ENCODE results near the gene ERVFRD-1.

ERVFRD-1 gene, protein sequence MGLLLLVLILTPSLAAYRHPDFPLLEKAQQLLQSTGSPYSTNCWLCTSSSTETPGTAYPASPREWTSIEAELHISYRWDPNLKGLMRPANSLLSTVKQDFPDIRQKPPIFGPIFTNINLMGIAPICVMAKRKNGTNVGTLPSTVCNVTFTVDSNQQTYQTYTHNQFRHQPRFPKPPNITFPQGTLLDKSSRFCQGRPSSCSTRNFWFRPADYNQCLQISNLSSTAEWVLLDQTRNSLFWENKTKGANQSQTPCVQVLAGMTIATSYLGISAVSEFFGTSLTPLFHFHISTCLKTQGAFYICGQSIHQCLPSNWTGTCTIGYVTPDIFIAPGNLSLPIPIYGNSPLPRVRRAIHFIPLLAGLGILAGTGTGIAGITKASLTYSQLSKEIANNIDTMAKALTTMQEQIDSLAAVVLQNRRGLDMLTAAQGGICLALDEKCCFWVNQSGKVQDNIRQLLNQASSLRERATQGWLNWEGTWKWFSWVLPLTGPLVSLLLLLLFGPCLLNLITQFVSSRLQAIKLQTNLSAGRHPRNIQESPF

DNA sequence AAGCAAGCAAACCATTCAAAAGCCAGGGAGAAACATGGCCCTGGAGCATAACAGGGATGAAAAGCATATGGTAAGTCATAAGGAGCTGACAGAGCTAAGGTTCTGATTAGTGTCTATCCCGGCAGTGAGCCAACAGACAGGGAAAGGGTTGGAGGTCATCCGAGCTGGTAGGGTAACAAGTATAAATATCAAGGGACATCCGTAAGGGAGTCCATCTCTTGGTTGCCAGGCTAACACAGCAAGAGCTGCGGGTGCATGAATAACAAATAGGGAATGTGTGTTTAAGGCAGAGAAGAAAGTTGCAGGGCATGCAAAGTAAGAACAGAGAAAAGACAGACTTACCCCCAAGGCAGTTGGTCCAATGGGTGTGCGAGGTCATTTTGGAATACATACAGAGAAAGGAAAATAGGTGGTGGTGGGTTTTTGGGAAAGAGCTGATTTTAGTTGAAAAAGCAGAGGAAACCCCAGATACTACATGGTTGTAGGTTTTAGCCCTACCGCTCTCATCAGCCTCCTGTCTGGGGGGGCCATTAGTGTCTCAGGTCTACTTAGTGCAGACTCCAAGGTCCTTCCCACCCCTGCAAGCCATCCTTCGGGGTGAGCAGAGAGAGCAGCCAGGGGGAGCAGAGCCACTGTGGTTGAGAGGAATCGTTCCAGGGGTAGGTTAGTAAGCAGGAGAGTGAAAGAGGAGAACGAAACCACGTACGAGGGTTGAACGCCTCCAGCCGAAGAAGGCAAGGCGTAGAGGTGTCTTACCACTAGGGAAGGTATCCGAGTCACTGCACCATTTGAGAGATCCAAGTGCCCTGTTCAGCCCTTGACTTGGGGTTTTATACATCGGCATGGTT lies at the start of gene ERVFRD-1:
ERVFRD-1 (minus strand) TSS at position 805 of the 848 bp plus-strand sequence. CDS start 6,415 bp downstream, outside the sequence.
- FAIRE-seq = no peak
- DNase-seq (ENCODE audit: low spot score) = no peak

DNA sequence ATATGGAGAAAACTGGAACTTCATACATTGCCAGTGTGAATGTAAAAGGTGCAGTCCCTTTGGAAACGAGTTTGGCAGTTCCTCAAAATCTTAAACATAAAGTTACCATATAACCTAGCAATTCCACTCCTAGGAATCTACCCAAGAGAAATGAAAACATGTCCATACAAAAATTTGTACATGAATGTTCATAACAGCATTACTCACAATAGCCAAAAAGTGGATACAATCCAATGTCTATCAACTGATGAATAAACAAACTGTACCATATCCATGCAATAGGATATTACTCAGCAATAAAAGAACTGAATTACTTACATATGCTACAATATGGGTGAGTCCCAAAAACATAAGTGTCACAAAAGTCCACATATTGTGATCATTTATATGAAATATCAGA lies 48.7 kb upstream of the ERVFRD-1 start:
- DNase-seq (ENCODE audit: low spot score) (no peak), FAIRE-seq (no peak)

- no peak for FAIRE-seq
- no peak for DNase-seq (ENCODE audit: low spot score)
These were observed 44.1 kb upstream of the ERVFRD-1 start for GRCh38 chr6:11155589-11155988.

DNA sequence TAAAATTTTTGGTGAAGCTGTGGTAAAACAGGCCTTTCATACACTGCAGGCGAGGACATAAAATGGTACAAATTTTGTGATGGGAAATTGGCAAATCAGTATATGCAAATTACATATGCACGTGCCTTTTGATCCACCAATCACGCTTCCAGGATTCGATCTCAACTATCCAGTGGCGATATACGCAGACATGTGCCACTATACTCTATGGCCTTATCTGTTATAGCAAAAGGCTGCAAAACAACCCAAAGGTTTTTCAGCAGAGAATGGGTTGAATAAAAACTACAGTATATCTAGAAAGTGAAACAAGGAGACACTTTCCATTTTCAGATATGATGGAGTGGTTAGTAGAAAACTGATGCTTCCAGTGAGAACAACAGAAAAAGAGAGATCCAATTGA lies 41.9 kb upstream of the ERVFRD-1 start:
- DNase-seq (ENCODE audit: low spot score) (no peak), FAIRE-seq (no peak)

- DNase-seq (ENCODE audit: low spot score) (no peak), FAIRE-seq (no peak)
These were observed 41.1 kb upstream of the ERVFRD-1 start for GRCh38 chr6:11152581-11152980.

GRCh38 chr6:11151488-11151887 lies 40.0 kb upstream of the ERVFRD-1 start:
- FAIRE-seq (no peak), DNase-seq (ENCODE audit: low spot score) (no peak)

DNA sequence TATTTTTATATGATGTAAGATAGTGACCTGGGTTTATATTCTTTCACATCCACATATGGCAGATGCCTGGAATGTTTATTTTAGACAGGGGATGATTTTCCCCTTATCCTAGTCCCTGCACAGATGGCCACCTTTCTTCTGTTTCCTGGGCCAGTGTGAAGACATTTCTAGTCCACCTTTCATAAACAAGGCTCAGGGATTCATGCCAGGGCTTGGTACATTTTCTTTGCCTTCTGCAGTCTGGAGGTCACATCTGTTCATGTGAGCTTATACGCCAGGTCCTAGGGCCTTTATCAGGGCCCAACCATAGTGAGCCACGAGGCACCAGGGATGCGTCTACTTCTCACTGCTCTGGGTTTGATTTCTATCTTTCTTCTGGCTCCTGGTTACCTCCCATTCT lies 38.0 kb upstream of the ERVFRD-1 start:
- DNase-seq (ENCODE audit: low spot score) (no peak), FAIRE-seq (no peak)

DNA sequence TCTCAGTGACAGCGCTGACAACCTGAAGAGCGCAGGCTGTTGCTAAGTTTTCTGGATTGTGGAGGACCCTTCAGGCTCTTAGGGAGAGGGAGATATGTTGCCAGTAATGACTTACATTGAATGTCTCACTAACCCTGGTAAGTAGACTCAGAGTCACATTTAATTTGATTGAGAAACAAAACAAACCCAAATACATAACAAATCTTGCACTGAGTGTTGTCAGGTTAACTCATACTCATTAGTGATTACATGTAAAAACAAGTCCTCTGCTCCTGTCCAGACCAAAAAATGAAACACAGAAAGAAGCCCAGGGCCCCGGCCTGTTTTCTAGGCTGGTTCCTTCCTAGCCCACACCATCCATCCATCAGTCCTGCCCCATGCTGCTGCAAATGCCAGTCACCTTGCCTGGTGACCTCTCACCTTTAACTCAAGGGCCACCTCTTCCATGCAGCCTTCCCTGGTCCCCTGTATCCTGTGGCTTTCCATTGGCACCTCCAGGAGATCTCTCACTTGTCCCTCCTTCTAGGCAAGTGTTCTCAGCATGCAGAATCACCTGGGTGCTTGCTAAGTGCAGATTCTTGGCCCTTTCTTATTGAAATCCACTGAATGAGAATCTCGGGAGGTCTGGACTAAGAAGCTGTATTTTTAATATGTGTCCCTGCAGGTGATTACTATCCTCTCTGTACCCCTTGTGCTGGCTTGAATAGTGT lies 34.7 kb upstream of the ERVFRD-1 start:
- DNase-seq (ENCODE audit: low spot score) (no peak), FAIRE-seq (no peak)

DNA sequence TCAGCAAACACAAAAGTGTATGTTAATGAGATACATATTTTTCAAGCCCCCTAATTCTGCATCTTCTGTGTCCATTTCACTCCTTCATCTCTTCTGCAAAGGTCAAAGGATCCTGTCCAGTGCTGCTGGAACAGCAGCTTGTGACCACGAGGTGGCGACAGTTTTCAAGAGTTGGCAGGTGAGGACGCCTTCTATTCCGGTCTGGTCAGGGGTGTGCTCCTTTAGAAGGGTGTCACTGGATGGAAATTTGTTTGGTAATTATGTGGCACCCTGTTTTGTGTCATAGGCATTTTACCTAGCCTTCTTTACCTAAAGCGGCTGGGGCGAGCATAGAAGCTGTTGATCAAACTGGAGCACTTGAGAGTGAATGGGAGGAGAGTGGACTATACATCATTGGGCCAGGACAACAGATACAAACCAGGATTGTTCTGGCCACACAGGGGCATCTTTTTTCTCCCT lies 32.9 kb upstream of the ERVFRD-1 start:
- FAIRE-seq (no peak), DNase-seq (ENCODE audit: low spot score) (peak; percentile 78)

DNA sequence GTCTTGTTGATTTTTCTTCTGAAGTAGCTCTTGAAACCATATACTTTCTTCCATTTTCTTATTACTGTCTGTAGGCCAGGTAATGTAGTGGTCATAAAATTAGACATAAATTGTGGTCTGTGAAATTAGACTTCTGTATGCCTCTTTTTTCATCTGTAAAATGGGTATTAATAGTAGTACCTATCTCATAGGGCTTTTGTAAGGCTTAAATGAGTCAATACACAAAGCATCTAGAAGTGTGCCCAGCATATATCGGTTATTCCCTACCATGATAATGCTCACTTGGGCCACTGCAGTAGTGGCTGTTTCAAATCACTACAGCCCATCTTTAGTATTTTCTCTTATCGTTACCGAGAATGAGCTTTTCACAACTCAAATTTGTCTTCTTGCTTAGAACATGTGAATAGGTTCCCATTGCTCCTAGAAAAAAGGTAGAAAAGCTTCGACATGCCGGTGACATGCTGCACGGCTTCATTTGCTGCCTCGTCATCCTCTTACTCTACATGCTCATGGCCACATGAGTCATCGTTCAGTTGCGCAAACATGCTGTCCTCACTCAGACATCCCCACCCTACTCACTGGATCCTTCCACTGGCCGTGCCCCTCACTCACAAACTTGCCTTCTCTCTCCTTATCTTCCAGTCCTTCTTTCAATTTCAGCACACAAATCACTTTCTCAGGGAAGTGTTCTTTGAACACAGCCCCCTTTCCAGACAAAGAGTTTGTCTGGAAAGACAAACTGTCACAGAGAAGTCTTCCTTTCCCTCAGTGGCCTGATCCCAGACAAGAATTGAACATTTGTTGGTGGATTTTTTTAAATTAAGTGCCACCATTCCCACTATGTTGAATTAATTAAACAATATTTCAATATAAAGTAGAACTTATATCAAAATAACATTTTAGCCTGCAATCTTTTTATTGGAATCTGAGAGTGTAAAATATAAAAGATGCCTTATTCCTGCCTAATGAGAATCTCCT lies 32.2 kb upstream of the ERVFRD-1 start:
- FAIRE-seq (no peak), DNase-seq (ENCODE audit: low spot score) (peak; percentile 84)

DNA sequence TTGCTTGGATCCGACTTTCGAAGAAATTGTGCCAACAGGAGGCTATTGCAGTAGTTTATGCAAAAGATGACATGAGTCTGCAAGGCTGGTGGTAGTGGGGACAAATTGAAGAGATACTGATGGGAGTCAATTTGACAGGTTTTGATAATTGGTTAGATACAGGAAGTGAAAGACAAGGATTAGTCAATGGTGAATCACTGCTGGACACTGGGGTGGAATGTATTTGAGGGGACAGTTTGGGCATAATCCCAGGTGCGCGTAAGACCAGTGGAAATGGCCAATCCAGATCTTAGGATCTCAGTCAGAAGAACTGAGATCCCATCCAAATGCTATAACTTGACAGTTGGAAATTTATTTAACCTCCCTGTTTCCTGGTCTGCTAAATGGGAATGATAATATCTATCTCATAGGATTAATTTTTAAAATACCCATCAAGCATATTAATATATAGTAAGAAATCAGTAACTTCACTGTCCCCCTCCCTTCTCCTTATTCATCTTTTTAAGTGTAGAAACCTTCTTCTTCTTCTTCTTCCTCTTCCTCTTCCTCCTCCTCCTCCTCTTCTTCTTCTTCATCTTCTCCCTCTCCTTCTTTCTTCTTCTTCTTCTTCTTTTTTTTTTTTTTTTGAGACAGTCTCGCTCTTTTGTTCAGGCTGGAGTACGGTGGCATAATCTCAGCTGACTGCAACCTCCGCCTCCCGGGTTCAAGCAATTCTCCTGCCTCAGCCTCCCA lies 30.9 kb upstream of the ERVFRD-1 start:
- DNase-seq (ENCODE audit: low spot score) = no peak
- FAIRE-seq = no peak

- no peak for FAIRE-seq
These were observed 29.8 kb upstream of the ERVFRD-1 start for GRCh38 chr6:11141295-11141694.

DNA sequence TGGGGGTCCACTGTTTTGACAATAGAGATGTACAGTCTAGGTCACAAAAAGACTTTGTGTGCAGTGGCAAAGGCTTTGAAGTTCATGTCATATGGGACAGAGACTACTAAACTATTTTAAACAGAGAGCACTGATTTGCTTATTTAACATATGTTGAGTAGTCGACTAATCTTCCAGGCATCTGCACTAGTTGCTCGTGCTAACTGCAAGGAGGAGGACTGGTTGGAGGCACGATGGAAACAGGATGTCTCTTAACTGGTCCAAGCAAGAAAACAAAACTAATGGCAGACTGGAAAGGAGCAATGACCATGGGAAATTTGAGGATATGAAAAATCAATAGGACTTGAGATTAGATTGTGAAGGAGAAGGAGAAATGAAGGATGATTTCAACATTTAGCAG lies 28.5 kb upstream of the ERVFRD-1 start:
- FAIRE-seq (no peak), DNase-seq (ENCODE audit: low spot score) (no peak)

More at GRCh38 chr6:11141295-11141694, 29.8 kb upstream of the ERVFRD-1 start:
- no peak for DNase-seq (ENCODE audit: low spot score)

DNA sequence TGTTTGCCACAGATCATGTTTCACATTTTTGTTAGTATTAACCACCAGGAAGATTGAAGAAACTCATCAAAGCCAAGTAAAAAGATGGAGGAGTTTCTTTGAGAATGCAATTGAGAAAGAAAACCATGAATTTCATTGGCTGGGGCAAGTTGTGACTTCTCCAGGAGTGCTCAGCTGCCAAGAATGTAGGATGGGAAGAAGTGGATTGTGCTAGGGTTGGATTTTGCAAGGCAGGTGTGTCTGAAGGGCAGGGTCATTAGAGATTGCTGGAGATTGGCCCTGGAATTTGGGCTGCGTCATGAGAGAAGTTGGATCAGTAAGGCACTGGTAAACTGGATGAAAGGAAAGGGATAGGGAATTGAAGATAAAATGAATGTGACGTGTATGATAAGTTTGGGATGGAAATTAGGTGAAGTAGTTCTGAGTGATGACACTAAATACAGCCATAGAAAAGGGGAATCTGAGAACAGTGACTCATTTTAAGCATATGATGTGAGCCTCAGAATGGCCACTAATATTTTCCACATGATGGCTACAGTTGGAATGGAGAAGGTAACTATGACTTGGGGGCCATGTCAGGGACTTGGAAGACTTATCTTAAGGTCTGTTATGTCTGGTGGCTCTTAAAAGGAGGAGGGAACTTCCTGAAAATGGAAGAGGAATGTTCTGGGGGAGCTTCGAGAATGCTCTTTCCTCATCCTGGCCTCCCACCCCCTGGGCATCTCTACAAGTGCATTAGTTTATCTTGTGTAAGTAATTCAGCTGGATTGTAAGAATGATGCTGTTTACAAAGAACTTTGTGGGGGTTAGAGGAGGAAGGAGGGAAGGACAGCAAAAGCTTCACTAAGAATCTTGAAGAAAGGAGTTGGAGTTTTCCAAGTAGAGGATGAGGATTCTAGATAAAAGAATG lies 27.8 kb upstream of the ERVFRD-1 start:
- no peak for FAIRE-seq
- DNase-seq (ENCODE audit: low spot score) = no peak

DNA sequence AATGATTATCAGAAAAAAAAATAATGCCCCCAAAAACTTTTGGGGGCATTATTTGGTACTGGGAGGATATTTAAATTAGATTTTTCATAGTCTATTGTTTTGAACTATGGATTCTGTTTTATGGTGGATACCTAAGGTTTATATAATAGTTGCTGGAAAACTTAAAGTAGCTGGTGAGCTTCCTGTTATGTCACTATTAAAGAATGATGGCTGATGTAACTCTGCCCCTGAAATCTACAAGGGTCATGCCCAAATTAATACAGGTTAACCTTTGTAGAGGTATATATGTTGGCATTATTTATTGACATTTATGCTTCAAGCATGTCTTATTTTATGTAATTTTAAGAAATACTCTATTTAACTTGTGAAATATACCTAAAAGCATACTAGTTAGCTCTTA lies 25.3 kb upstream of the ERVFRD-1 start:
- DNase-seq (ENCODE audit: low spot score) (no peak), FAIRE-seq (no peak)

DNA sequence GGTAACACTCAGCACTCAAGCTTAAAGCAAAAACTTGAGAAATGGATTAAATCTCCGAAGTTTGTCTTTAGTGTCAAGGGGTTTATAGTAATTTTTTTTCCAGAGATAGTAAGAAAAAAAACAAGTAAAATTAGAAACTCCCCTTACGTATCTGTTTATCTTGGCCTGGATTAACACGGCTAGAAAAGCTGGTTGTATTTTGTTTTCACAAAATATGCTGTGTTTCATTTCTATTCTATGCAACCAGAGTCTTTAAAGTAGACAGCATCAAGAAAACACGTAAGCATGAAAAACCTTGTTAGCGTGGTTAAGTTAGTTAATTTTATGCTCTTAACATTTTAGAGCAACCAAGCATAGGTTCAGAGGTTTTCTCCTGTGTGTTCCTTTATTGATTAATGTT lies 21.8 kb upstream of the ERVFRD-1 start:
- FAIRE-seq (no peak), DNase-seq (ENCODE audit: low spot score) (no peak)

DNA sequence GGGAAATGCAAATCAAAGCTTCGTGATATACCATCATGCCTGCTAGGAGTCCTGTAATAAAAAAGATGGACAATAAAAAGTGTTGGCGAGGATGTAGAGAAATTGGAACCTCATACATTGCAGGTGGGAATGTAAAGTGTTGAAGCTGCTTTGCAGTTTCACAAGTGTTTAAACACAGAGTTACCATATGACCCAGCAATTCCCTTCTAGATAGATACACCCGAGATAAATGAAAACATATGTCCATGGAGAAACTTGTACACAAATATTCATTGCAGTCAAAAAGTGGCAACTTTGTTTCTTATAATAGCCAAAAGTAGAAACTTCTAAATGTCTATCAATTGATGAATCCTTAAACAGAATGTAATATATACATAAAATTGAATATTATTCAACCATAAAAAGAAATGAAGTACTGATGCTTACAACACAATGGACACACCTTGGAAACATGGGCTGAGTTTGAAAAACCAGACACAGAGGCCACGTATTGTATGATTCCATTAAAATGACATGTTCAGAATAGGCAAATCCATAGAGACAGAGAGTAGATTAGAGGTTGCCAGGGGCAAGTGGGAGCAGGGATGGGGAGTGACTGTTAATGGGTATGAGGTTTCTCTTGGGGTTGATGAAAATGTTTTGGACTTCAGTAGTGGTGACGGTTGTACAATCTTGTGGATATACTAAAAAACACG lies 20.8 kb upstream of the ERVFRD-1 start:
- DNase-seq (ENCODE audit: low spot score) (no peak), FAIRE-seq (no peak)

- FAIRE-seq (no peak), DNase-seq (ENCODE audit: low spot score) (no peak)
These were observed 19.1 kb upstream of the ERVFRD-1 start for GRCh38 chr6:11130605-11131004.

Data from urothelium cell line (cell line).